Iris pigment epithelial cell (primary cell): ENCODE results near the gene CPSF4L.

Experiments
- DNase-seq: peaks from one replicate; pipeline ENCODE4 v3.0.0-alpha.2; 2011; ENCODE audit warnings: low read depth

The CPSF4L gene

DNA sequence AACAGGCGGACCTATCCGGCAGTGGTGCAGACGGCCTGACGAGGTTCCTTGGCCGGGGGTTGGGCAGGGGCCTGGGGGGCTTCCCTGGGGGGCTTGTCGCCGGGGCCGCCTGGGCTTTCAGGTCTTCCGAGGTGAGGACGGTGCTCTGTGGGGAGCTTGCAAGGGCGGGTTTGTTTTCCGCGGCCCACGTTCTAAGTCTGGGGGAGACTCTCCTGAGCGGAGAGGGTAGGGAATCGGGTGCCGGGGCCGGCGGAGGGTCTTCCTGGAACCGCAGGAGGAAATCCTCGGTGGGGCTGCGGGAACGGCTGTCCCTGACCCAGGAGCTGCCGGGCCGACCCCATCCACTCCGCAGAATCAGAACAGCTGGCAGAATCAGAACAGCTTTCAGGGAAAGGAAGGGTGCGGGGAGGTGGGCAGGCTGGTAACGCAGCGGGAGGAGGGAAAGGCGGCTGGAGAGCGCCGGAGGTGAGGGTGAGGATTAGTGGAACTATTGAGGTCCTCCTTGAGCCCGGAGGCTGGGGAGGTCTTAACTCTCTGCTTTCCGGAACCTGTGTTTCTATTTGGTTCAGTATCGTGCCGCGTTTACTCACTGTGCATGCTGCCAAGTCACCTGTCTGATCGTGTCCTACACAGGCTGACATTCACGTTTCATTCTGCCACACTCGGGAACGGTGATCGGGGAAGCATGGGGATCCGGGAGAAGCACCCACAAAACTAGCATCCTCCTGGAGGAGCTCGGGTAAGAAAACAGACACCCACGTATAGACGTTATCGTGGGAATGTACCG, 28.9 kb downstream of the CPSF4L start:
- DNase-seq = peak; percentile 41

DNA sequence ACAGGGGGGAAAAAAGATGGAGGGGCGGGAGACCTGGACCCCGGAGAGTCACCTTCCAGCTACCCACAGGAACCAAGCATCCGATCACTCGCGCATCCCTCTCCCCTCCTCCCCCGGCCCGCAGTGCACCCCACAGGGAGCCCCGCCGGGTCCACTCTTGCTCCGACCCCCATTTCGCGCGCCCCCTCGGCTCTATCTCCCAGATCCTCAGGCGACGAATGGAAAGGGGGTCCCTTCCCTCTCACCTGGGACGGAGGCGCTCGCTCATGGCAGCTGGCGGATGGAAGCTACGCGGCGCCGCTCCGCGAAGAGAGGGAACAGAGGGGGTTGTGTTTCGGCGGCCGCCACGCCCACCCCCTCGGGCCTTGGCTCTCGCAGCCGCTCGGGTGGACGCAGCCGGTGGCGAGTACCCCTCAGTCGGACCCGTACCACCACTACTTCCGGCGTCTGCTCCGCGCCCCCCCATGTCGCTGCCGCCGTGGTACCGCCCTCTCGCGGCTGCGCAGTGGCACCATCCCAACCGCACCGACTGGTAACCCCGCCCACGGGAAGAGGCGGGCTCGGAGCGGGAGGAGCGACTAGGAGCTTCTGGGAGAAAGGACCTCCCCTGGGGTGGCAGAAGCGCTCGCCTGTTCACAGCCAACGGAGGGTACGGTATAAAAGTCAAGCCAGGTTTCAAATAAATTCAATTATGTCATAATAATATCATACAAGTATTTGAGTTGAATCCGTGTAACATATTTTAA, 29.7 kb downstream of the CPSF4L start:
- peak; percentile 93 for DNase-seq

DNA sequence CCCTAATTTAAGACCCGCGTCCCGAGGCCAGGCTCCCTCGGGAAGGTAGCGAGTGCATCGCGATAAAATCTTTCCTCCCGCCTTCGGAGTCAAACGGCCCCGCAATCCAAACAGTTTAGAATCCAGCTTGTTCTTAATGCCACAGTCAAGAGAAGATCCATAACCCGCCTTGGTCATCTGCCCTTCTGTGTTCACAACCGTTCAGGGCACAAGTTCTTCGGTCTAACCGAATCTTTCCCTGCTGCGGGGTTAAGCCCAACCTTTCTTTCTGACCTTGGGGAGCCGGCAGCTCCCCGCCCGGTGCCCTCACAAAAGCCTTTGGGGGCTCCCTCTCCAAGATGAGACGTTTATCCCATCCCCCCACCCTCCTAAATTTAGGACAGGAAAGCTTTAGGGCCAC, 30.3 kb downstream of the CPSF4L start:
- DNase-seq = peak; percentile 35

DNA sequence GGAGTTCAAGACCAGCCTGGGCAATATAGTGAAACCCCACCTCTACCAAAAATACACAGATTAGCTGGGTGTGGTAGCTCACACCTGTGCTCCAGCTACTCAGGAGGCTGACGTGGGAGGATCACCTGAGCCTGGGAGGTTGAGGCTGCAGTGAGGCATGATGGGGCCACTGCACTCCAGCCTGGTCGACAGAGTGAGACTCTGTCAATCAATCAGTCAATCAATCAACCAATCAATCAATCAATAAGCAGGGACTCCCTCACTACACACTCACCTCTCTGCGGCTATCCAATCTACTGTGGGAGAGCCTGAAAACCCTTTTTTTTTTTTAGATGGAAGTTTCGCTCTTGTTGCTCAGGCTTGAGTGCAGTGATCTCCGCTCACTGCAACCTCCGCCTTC, 31.6 kb downstream of the CPSF4L start:
- DNase-seq = no peak

DNA sequence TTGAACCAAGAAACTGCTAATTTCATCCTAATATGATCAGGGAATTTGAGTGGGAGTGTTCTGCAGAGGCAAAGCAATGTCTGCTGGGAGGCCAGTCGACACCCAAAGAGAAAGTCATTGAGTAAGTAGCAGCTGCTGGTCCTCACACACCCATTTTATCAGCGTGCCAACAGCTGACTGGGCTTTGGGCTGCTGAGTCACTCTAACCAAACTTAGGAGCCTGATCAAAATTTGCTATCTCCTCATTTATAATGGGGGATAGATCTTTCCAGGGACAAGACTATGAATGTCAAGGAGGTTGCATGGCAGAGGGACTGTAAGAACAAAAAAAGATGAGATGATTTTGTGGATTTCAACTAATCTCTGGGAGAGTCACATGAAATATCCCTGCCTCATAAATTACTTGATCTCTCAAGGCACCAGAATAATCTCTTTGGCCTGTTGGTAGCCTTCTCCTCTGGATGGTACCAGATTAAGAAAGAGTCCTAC, 32.9 kb downstream of the CPSF4L start:
- peak; percentile 91 for DNase-seq

DNA sequence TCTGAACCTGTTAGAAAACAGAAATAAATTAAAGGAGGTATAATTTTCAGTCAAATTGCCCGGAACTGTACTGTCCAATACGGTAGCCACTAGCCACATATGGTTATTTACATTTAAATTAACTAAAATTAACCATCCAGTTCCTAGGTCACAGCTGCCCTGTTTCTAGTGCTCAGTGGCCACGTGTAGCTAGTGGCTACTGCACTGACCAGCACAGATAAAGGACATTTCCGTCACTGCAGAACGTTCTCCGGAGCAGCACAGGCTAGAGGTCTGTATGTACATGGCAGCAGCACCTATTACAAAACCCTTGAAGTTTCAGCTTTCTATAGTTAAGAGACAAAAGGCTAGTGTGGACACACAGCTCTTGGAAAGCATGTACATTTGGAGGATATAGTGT, 33.7 kb downstream of the CPSF4L start:
- no peak for DNase-seq

DNA sequence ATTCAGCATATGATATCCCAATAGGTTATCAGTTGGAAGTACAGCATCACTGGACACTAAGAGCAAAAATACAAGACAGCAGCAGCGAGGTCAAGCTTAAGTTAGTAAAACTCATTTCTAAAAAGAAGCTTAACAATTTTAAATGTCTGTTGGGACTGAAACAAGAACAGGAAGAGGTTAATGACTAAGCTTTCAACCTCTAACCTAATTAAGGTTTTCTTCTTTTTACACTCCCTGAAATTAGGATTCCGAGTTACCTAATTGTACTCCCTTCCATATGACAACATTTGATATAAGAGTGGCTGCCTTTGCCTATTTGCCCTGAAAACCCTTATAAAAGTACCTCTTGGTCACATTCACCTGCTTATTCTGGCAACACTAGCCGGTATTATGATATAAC, 34.3 kb downstream of the CPSF4L start:
- DNase-seq = no peak

DNA sequence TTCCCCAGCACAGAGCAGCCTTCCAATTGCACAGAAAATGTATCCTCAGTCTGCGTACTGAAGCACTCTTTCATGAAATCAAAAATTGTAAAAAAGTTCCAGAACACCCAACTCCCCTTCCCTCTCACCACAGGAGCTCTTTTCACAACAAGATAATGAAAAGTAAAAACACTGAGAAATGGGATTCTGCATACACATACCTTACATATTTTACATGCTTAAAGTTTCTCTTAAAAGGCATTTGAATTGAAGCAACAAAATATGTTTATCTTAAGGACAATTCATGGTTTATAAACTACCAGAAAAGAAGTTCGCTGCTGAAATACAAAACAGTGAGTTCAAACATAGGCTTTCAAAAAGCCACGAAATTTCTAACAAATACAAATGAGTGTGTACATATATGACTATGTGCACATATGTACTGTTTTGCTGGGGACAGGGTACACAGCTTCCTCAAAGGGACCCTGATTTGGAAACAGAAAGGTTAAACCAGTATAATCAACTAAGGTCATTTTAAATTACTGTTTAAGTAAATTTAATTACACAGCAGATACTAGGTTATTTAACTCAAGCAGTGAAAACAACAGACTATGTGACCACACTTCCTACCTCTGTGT, 35.0 kb downstream of the CPSF4L start:
- peak; percentile 50 for DNase-seq

DNA sequence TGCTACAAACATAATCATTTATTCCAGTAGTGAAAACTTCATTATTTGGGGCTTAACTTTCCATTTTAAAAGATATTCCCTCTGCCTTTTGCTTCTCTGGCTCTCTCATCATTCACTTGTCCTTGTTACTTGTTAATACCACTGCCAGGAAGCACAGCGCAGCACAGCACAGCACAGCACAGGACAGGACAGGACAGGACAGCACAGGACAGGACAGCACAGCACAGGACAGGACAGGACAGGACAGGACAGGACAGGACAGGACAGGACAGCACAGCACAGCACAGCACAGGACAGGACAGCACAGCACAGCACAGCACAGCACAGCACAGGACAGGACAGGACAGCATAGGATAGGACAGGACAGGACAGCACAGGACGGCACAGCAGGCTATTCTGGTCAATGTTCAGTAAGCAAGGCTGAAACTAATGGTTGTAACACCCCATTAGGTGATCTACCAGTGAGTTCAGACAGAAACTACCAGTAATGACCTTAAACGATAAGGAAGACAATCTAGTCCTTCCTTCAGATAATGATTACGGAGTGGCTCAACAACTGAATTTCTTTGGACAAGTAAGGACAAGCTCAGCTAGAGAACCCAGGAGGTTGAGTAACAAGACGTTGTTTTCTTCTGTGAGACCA, 36.9 kb downstream of the CPSF4L start:
- no peak for DNase-seq

DNA sequence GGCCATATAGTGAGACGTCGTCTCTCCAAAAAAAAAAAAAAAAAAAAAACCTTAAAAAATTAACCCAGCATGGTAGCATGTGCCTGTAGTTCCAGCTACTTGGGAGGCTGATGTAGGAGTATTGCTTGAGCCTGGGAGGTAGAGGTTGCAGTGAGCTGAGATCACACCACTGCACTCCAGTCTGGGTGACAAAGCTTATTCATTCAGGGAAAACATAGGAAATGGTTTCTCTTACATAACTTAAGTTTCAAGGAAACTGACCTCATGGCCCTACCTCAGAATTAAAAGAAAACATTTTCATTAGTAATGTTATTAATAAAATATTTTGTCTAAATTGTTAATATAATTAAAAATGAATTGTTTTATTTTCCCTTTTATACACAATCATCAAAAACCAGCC, 37.4 kb downstream of the CPSF4L start:
- no peak for DNase-seq

DNA sequence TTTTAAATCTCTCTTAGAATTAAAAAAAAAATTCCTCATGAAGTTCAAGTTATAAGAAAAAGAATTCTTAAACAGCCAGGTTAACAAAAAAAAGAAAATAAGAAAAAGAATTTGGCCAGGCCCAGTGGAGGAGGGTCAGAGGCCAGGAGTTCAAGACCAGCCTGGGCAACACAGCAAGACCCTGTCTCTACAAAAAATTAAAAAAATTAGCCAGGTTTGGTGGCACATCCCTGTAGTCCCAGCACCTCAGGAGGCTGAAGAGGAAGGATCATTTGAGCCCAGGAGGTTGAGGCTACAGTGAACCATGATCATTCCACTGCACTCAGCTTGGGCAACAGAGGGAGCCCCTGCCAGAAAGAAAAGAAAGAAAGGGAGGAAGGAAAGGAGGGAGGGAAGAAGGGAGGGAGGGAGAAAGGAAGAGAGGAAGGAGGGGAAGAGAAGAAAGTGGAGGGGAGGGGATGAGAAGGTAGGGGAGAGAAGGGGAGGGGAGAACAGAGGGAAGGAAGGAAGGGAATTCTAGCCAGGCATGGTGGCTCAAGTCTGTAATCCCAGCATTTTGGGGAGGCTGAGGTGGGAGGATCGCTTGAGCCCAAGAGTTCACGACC, 38.0 kb downstream of the CPSF4L start:
- no peak for DNase-seq

DNA sequence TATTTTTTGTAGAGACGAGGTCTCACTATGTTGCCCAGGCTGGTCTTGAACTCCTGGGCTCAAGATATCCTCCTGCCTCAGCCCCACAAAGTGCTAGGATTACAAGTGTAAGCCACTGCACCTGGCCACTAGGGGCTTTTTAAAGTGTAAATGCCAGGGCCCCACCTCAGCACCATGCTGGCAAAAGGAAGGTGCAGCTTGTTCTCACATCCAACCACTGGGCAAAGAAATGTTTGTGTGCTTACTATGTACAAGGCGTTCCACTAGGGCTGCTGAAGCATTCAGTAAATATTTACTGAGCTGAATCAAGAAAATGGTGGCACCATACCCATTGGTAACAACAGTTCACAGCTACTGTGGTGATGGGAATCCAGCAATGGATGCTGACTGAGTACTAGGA, 46.2 kb downstream of the CPSF4L start:
- DNase-seq = no peak

DNA sequence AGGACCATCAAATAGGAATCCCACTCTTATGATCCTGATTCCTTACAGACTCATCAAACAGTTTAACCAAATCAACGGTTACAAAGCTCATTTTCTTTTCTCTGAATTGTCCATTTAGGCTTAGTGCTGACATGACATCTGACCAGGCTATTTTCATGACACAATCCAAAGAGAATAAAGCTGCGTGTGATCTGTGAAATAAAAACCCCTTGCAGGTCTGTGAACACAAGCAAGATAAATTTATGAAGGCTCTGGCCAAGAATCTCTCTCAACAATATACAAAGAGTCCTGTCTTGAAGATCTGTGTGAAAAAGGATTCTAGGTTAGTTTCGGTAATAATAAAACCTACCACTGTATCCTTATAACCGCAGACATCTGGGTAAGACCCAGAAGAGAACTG, 46.8 kb downstream of the CPSF4L start:
- no peak for DNase-seq

DNA sequence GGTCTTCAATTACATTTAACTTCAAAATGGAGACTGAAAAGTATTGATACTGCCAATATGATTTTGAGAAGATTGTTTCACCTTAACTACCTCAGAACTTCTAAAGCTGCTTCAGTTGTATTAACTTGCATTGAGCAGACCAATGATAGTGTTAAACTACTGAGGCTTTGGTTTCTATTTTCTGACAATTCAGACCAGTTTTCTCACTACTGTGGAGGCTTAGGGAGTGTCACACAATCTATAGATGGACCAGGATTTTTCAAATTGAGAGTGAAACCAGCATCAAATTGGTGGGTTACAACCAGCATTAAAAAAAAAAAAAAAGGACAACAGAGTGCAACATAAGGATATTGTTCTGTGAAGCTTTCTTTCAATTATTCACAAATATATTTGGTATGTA, 47.7 kb downstream of the CPSF4L start:
- DNase-seq = no peak

DNA sequence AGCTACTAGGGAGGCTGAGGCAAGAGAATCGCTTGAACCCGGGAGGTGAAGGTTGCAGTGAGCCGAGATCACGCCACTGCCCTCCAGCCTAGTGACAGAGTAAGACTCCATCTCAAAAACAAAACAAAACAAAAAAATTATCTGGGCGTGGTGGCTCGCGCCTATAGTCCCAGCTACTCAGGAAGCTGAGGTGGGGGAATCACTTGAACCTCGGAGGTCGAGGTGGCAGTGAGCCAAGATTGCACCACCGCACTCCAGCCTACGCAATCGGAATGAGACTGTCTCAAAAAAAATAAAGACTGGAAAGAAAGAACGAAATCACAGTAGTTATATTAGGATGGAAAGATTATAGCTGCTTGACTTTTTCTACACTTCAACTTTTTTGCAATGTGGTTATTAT, 49.9 kb downstream of the CPSF4L start:
- peak; percentile 53 for DNase-seq

DNA sequence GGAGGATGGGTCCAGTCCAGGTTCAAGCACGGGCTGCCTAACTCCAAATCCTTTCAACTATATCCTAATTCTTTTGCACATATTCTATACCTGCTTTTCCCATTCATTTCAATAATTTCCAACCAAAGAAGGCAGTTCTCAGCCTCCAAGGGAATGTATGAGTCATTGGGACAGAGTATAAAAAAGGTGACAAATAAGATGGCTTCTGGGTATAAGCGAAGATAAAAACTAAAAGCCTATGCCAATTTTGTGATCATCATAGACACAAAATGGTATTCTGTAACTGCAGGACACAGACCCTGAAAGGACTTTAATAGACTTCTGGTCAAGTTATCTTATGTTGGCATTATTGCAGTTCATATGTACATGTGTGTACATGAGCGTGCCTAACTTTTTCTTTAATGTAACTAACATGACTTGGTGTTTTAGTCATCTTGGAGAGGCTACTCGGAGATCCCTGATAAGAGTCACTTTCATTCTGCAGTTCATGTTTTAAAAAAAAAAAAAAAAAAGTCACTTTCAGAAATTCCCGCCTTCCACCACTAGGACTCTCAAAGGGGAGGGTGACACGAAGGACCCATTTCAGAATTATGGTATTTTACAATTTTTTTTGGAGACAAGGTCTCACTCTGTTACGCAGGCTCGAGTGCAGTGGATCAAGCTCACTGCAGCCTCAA, 51.5 kb downstream of the CPSF4L start:
- DNase-seq = no peak

DNA sequence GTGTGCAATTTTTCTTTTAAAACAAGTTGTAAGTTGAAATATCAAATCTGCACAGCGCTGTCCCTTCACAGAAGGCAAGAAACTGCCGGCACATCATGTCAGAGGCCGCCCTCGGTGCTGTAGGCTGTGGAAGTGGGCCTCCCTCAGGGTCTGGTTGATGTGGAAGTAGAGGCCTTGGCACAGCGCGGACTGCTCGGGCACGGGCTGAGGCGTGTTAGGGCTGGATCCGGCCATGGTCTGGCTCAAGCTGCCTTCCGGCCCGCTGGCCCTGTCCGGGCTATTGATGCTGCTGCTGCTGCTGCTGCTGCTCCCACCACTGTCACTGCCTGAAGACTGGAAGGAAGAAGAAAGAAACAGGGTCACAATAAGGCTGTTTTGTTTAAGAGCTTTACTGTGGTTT, 52.2 kb downstream of the CPSF4L start:
- DNase-seq = no peak

DNA sequence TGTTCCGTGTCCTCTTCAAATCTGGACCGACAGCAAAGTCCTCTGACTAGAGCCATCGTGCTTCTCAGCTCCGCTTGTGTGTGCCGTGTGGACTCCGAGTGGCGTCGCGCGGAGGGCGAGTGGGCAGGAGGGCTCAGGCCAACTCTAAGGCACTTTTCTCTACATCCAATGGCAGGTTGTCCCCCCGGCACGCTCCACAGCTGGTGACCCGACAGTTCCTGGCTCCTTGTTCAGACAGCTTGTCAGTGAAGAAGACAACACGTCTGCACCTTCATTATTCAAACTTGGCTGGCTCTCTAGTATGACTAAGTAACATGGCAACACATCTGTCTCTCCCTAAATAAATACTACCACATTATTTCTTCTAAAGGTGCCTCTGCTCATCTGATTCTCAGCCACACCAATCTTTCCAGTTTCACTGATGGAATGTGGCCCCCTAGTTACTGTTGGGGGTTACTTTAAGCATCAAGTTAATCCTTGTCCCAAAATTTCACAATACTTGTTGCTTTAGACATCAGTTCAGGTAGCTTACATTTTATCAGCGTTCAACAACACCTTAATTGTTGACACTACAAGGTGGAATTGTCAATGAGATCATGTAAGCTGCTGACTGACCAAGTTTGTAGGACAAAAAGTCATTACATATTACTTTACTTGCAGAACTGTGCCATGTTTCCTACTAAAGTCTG, 53.4 kb downstream of the CPSF4L start:
- DNase-seq = no peak

DNA sequence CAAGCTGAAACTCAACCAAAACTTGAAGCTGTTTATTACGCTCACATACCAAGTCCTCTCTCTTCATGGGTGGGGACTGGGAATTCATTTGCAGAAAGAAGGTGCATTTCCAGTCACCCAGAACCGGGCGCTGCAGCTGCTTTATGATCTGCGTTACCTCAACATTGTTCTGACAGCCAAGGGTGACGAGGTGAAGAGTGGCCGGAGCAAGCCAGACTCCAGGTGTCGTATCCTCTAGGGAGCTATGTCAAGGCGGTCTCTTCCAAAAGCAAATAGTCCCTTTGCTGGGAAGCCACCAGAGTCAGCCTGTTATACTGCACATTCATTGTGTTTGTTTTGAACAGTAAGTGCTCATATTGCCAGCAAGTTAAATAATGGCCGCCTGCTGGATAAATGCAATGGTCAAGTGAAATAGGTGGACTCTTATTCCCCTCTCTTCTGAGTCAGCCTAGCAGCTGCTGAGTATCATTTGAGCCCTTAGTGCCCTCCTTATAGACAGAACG, 56.2 kb downstream of the CPSF4L start:
- DNase-seq = no peak

DNA sequence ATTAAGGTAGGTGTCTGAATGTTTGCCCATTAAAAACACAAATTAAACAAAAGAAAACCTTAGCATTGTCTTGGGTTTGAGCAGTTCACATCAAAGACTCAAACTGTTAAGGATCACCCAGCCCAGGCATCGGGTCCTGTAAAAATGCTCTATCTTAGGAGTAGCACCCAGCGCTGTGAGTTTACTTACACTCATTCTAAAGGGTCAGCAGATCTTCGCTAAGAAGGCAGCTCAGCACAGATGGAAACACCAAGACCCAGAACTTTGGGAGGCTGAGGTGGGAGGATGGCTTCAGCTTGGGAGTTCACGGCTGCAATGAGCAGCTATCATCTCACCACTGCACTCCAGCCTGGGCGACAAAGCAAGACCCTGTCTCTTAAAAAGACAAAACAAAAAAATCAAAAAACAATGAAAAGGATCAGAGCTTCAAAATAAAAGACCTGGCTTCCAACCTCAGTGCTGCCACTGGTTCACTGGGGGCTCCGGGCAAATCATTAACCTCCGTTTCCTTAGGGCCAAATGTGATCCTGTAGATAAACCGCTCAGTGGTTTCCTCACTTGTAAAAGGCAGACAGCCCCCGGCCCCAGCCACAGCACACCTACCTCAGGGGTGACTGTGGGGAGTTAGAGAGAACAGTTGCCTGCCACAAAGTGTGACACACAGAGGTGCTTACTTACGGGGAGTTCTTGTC, 57.7 kb downstream of the CPSF4L start:
- DNase-seq = no peak
